Osteoblast (primary cell): ENCODE data around the gene EDEM1. TPM values are rescaled to one million over a fixed set of nuclear protein-coding genes. Genes with fewer than 3 reads are reported as not detected.

Source experiments
- DNase-seq: peaks from one replicate; pipeline ENCODE4 v3.0.0; 2011; ENCODE audit warnings: low spot score, mixed read lengths; ENCODE audit not compliant: insufficient read length; ENCODE audit errors: missing footprints
- H2AFZ ChIP-seq: 2 replicates; pipeline ENCODE4 v1.6.0; 2011; ENCODE audit warnings: mild to moderate bottlenecking, low read length
- H3K27ac ChIP-seq: 2 replicates; pipeline ENCODE4 v1.5.1; 2011; ENCODE audit warnings: mild to moderate bottlenecking, low read depth, low read length, moderate library complexity
- H3K27me3 ChIP-seq: 2 replicates; pipeline ENCODE4 v1.6.0; 2012; ENCODE audit warnings: mild to moderate bottlenecking, control low read depth, inconsistent platforms, low read length, moderate library complexity; ENCODE audit not compliant: insufficient read depth
- H3K36me3 ChIP-seq: 2 replicates; pipeline ENCODE4 v1.5.1; 2011; ENCODE audit warnings: mild to moderate bottlenecking, low read length, control low read depth, moderate library complexity; ENCODE audit not compliant: insufficient read depth
- H3K4me1 ChIP-seq: 2 replicates; pipeline ENCODE4 v1.5.1; 2011; ENCODE audit warnings: mild to moderate bottlenecking, low read length, control low read depth, moderate library complexity; ENCODE audit not compliant: insufficient read depth
- H3K4me2 ChIP-seq: 2 replicates; pipeline ENCODE4 v1.6.0; 2011; ENCODE audit warnings: mild to moderate bottlenecking, low read length; ENCODE audit not compliant: insufficient read depth
- H3K4me3 ChIP-seq: fragments of 200-600 bp; sonication (generic); 3 replicates; pipeline ENCODE4 v1.5.1; 2012; ENCODE audit warnings: mild to moderate bottlenecking, low read length, inconsistent platforms; ENCODE audit not compliant: insufficient read depth
- H3K79me2 ChIP-seq: 2 replicates; pipeline ENCODE4 v1.6.0; 2012; ENCODE audit warnings: mild to moderate bottlenecking, low read length, control low read depth, inconsistent platforms; ENCODE audit not compliant: insufficient read depth
- H3K9me3 ChIP-seq: 2 replicates; pipeline ENCODE4 v1.5.1; 2011; ENCODE audit warnings: low read depth, low read length, control low read depth
- H4K20me1 ChIP-seq: 2 replicates; pipeline ENCODE4 v1.6.0; 2012; ENCODE audit warnings: mild to moderate bottlenecking, low read length, control low read depth; ENCODE audit not compliant: insufficient read depth
- total RNA-seq: library from RNA; depleted of rRNA; stranded (reverse); fragments of >200 nt; gene quantifications from 2 replicates; pipeline ENCODE4 v1.2.3, GENCODE V29; 2012
- TF ChIP-seq, protein P1 (sequence below): IDR thresholded peaks from 2 replicates; pipeline ENCODE4 v1.5.1; 2011; ENCODE audit warnings: mild to moderate bottlenecking, low read depth, low read length, moderate library complexity; ENCODE audit errors: extremely low read depth

EDEM1 gene
- total RNA-seq, 1 donor: 38.7 TPM

- no peaks in the 10 kb centered on the region for H3K27me3 ChIP-seq
- no peaks in the 10 kb centered on the region for H3K79me2 ChIP-seq
- H2AFZ ChIP-seq: no peak overlapping the region
- no peak for DNase-seq
- no peak overlapping the region for H3K27ac ChIP-seq
- H3K36me3 ChIP-seq: no peaks in the 10 kb centered on the region
- H4K20me1 ChIP-seq: no peaks in the 10 kb centered on the region
- H3K9me3 ChIP-seq: no peaks in the 10 kb centered on the region
- TF ChIP-seq, protein P1, sequence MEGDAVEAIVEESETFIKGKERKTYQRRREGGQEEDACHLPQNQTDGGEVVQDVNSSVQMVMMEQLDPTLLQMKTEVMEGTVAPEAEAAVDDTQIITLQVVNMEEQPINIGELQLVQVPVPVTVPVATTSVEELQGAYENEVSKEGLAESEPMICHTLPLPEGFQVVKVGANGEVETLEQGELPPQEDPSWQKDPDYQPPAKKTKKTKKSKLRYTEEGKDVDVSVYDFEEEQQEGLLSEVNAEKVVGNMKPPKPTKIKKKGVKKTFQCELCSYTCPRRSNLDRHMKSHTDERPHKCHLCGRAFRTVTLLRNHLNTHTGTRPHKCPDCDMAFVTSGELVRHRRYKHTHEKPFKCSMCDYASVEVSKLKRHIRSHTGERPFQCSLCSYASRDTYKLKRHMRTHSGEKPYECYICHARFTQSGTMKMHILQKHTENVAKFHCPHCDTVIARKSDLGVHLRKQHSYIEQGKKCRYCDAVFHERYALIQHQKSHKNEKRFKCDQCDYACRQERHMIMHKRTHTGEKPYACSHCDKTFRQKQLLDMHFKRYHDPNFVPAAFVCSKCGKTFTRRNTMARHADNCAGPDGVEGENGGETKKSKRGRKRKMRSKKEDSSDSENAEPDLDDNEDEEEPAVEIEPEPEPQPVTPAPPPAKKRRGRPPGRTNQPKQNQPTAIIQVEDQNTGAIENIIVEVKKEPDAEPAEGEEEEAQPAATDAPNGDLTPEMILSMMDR: no peak
- no peak overlapping the region for H3K4me2 ChIP-seq
- no peak overlapping the region for H3K4me3 ChIP-seq
- H3K4me1 ChIP-seq: no peaks in the 10 kb centered on the region
Measured at GRCh38 chr3:5252131-5252530, 64.6 kb downstream of the EDEM1 start.

- no peak overlapping the region for H3K27ac ChIP-seq
- no peaks in the 10 kb centered on the region for H3K27me3 ChIP-seq
- no peaks in the 10 kb centered on the region for H3K4me1 ChIP-seq
- no peak overlapping the region for H3K4me2 ChIP-seq
- DNase-seq: no peak
- H3K9me3 ChIP-seq: no peaks in the 10 kb centered on the region
- no peak overlapping the region for H2AFZ ChIP-seq
- H3K4me3 ChIP-seq: no peak overlapping the region
- no peaks in the 10 kb centered on the region for H3K36me3 ChIP-seq
- no peaks in the 10 kb centered on the region for H4K20me1 ChIP-seq
- H3K79me2 ChIP-seq: no peaks in the 10 kb centered on the region
- TF ChIP-seq, protein P1: no peak
Measured at GRCh38 chr3:5254281-5255048, 67.0 kb downstream of the EDEM1 start.

DNA sequence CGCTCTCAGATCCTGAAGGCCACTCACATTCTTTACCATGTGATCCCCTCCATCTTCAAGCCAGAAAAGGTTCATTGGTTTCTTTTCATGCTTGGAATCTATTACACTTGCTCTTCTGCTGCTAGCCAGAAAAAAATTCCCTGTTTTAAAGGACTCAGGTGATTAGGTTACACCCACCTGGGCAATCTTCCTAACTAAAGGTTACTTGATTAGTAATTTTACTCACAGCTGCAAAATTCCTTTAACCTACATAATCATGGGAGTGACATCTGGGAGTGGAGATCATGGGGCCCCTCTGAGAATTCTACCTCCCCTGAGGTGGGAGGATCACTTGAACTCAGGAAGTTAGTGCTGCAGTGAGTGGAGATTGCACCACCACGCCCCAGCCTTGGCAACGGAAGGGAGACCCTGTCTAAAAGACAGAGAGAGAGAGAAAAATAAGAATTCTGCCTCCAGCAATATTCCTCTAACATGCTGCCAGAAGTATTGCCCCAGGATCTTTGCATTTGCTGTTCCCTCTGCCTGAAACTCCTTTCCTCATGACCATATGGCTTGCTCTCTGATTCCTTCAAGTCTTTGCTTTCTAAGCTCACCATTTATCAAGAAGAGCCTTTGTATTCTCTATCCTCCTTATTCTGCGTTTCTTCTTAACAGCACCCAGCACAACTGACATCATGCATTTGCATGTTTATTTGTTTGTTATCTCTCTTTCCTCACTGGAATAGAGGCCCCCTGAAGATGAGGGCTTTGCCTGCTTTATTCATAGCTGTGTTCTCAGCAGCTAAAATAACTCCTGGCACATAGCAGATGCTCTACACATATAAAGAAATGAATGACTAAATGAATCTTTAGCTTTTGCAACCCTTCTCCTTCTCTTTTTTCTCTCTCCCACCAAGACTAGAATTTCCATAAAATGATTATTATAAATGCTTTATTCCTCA lies 68.2 kb downstream of the EDEM1 start:
- H2AFZ ChIP-seq: no peak overlapping the region
- H3K36me3 ChIP-seq: no peaks in the 10 kb centered on the region
- no peak overlapping the region for H3K27ac ChIP-seq
- no peaks in the 10 kb centered on the region for H3K27me3 ChIP-seq
- H3K4me1 ChIP-seq: no peaks in the 10 kb centered on the region
- DNase-seq: no peak
- TF ChIP-seq, protein P1: no peak
- H3K79me2 ChIP-seq: no peaks in the 10 kb centered on the region
- H3K9me3 ChIP-seq: no peaks in the 10 kb centered on the region
- H3K4me3 ChIP-seq: no peak overlapping the region
- no peaks in the 10 kb centered on the region for H4K20me1 ChIP-seq
- no peak overlapping the region for H3K4me2 ChIP-seq

DNA sequence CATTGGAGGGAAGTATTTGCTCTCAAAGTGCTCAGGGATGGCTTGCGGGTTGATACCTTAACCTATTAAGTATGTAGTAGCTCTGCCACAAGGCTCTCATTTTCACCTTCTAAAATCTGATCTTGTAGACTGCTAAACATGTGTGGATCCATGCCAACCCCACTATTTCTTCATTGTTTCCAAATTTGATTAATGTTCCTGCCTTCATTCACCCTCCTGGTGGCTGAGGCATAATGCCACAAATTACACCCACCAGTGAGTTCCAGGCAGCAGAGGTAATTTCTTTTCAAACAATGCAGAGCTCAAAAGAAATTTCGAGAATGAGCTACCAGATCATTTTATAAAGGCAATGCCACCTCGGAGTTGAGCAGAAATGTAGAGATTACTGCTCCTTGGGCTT lies 71.0 kb downstream of the EDEM1 start:
- Histone ChIP-seq H4K20me1 (no peaks in the 10 kb centered on the region), H3K9me3 (no peaks in the 10 kb centered on the region), H3K36me3 (no peaks in the 10 kb centered on the region), H3K27ac (no peak overlapping the region), H3K4me2 (no peak overlapping the region), H3K79me2 (no peaks in the 10 kb centered on the region), H3K27me3 (no peaks in the 10 kb centered on the region), H2AFZ (no peak overlapping the region), H3K4me1 (no peaks in the 10 kb centered on the region), H3K4me3 (no peak overlapping the region)
- TF ChIP-seq, protein P1: no peak
- DNase-seq: no peak
